H1 (cell line): Measurements from ENCODE around the gene HNRNPU. TPM values are rescaled to one million over a fixed set of nuclear protein-coding genes. Genes with fewer than 3 reads are reported as not detected.

Source experiments
- CEBPB ChIP-seq: IDR thresholded peaks from 2 replicates; pipeline ENCODE4 v1.6.1; 2012; ENCODE audit warnings: low read depth, low read length
- EGR1 ChIP-seq: IDR thresholded peaks from 2 replicates; pipeline ENCODE4 v1.6.1; 2011; ENCODE audit warnings: low read depth, low read length, borderline replicate concordance
- GTF2F1 ChIP-seq: IDR thresholded peaks from 2 replicates; pipeline ENCODE4 v1.6.1; 2012; ENCODE audit warnings: low read depth, low read length, improper control_type of control experiment, borderline replicate concordance
- HDAC6 ChIP-seq: IDR thresholded peaks from one replicate; pipeline ENCODE4 v1.7.1; 2012; ENCODE audit warnings: low read depth, mild to moderate bottlenecking, inconsistent platforms, low read length, moderate library complexity
- JUN ChIP-seq: IDR thresholded peaks from 2 replicates; pipeline ENCODE4 v1.6.1; 2011; ENCODE audit warnings: low read depth, mild to moderate bottlenecking, improper control_type of control experiment, low read length
- KDM1A ChIP-seq: fragments of 200-600, 300-600 bp; sonication (generic); IDR thresholded peaks from 2 replicates; pipeline ENCODE4 v1.7.1; 2016; ENCODE audit warnings: mild to moderate bottlenecking, low read length, borderline replicate concordance
- MAFK ChIP-seq: IDR thresholded peaks from 2 replicates; pipeline ENCODE4 v1.6.1; 2012; ENCODE audit warnings: low read depth, mild to moderate bottlenecking, improper control_type of control experiment, low read length
- NANOG ChIP-seq: IDR thresholded peaks from 2 replicates; pipeline ENCODE4 v1.6.1; 2011; ENCODE audit warnings: low read length, low read depth, mild to moderate bottlenecking, inconsistent platforms; ENCODE audit not compliant: insufficient read depth, poor library complexity, severe bottlenecking
- RAD21 ChIP-seq, 2 experiments: IDR thresholded peaks in 1 of 2; conservative IDR thresholded peaks in 1 of 2; 2 replicates each; pipeline ENCODE4 v1.6.1; 2011; ENCODE audit warnings: low read depth in 2 of 2, low read length in 2 of 2, improper control_type of control experiment in 1 of 2, inconsistent platforms in 1 of 2, mild to moderate bottlenecking in 1 of 2, moderate library complexity in 1 of 2
- RFX5 ChIP-seq: IDR thresholded peaks from 2 replicates; pipeline ENCODE4 v1.6.1; 2011; ENCODE audit warnings: low read depth, low read length, improper control_type of control experiment, borderline replicate concordance
- RXRA ChIP-seq: IDR thresholded peaks from 2 replicates; pipeline ENCODE4 v1.6.1; 2011; ENCODE audit warnings: low read depth, mild to moderate bottlenecking, low read length, moderate library complexity; ENCODE audit not compliant: insufficient read depth
- SIN3A ChIP-seq, 2 experiments: IDR thresholded peaks in 1 of 2; conservative IDR thresholded peaks in 1 of 2; 2 replicates each; pipeline ENCODE4 v1.6.1; 2011 to 2012; ENCODE audit warnings: low read length in 2 of 2, improper control_type of control experiment in 1 of 2, low read depth in 1 of 2, mild to moderate bottlenecking in 1 of 2
- ZNF274 ChIP-seq: IDR thresholded peaks from 2 replicates; pipeline ENCODE4 v1.7.0; 2012; ENCODE audit warnings: low read length, borderline replicate concordance; ENCODE audit errors: extremely low read depth
- polyA plus RNA-seq, 7 experiments: library from polyadenylated mRNA; depleted of rRNA in 3 of 7; stranded (reverse) in 5 of 7; unstranded in 2 of 7; fragments of >200 nt in 5 of 7; fragments of 200-250 nt in 2 of 7; gene quantifications; 1 replicate in 5 of 7; 2 replicates in 1 of 7; 4 replicates in 1 of 7; pipeline versions ENCODE4 v1.2.1 to v1.2.3, GENCODE V29; 2011 to 2013; ENCODE audit warnings: missing spikeins in 2 of 7, mixed read lengths in 2 of 7
- total RNA-seq: library from RNA; stranded (reverse); fragmentation: NEBNext Ultra II Directional; extraction: Animal tissue kit (Norgen Biotek cat#: 25700); gene quantifications from 2 replicates; pipeline ENCODE4 v1.2.1, GENCODE V29; 2021
- TF ChIP-seq, protein P1 (sequence below): IDR thresholded peaks from 2 replicates; pipeline ENCODE4 v1.6.1; 2012; ENCODE audit warnings: low read length, inconsistent platforms

Gene HNRNPU
- total and polyA plus RNA-seq, 2 of the 8 experiments (the other 6 are each of a cell fraction or from before 2014, with no cell fraction given): 95.6 to 606 TPM

DNA sequence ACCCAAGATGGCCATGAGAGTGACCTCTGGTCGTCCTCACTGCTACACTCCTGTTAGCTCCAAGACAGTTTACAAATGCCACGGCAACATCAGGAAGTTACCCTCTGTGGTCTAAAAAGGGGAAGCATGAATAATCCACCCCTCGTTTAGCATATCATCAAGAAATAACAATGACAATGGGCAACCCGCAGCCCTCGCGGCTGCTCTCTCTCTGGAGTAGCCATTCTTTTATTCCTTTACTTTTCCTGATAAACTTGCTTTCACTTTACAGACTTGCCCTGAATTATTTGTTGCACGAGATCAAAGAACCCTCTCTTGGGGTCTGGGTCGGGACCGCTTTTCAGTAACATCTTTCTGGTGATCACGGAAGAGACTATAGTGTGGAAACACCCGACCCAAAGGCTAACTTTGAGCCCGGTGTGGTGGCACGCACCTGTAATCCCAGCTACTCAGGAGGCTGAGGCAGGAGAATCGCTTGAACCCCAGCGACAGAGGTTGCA is 48.7 kb downstream of the HNRNPU start (continued):
- peak; percentile 81 for TF ChIP-seq NANOG
- peak; percentile 87 for TF ChIP-seq KDM1A
- no peak for TF ChIP-seq RFX5
- TF ChIP-seq ZNF274: no peak
- TF ChIP-seq EGR1: no peak
- TF ChIP-seq HDAC6: no peak
- TF ChIP-seq, protein P1, sequence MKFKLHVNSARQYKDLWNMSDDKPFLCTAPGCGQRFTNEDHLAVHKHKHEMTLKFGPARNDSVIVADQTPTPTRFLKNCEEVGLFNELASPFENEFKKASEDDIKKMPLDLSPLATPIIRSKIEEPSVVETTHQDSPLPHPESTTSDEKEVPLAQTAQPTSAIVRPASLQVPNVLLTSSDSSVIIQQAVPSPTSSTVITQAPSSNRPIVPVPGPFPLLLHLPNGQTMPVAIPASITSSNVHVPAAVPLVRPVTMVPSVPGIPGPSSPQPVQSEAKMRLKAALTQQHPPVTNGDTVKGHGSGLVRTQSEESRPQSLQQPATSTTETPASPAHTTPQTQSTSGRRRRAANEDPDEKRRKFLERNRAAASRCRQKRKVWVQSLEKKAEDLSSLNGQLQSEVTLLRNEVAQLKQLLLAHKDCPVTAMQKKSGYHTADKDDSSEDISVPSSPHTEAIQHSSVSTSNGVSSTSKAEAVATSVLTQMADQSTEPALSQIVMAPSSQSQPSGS: no peak
- TF ChIP-seq GTF2F1: no peak
- TF ChIP-seq SIN3A (conservative IDR thresholded peaks at IDR 0.05 in 1 of 2, IDR thresholded peaks at IDR 0.05 in 1 of 2; ENCODE audit: low read depth in 1 of 2, low read length in 2 of 2): no peak
- no peak for TF ChIP-seq MAFK
- TF ChIP-seq RXRA: no peak
- no peak for TF ChIP-seq JUN
- no peak for TF ChIP-seq CEBPB
- no peak for TF ChIP-seq RAD21 (IDR thresholded peaks at IDR 0.05 in 1 of 2, conservative IDR thresholded peaks at IDR 0.05 in 1 of 2; ENCODE audit: low read depth in 2 of 2, low read length in 2 of 2)
